Endodermal cell (in vitro differentiated cells): Measurements from ENCODE around the gene GFOD1. TPM values are rescaled to one million over a fixed set of nuclear protein-coding genes. Genes with fewer than 3 reads are reported as not detected.

Experiments
- DNase-seq: peaks from one replicate; pipeline ENCODE4 v3.0.0-alpha.2; 2017
- H3K27ac ChIP-seq: 2 replicates; pipeline ENCODE4 v1.5.1; 2013; ENCODE audit warnings: mild to moderate bottlenecking, low read depth, low read length, moderate library complexity
- H3K27me3 ChIP-seq: 2 replicates; pipeline ENCODE4 v1.6.1; 2013; ENCODE audit warnings: mild to moderate bottlenecking, low read length, moderate library complexity; ENCODE audit not compliant: insufficient read depth, control insufficient read depth, poor library complexity, severe bottlenecking
- H3K36me3 ChIP-seq: 2 replicates; pipeline ENCODE4 v1.7.0; 2013; ENCODE audit warnings: mild to moderate bottlenecking, low read length, moderate library complexity; ENCODE audit not compliant: control insufficient read depth, insufficient read depth
- H3K4me1 ChIP-seq: one replicate; pipeline ENCODE4 v1.7.0; 2013; ENCODE audit warnings: low read length; ENCODE audit not compliant: control insufficient read depth, insufficient read depth
- H3K4me3 ChIP-seq: 2 replicates; pipeline ENCODE4 v1.5.1; 2013; ENCODE audit warnings: mild to moderate bottlenecking, low read length, moderate library complexity
- H3K9ac ChIP-seq: 2 replicates; pipeline ENCODE4 v1.6.1; 2013; ENCODE audit warnings: mild to moderate bottlenecking, low read length, moderate library complexity; ENCODE audit not compliant: poor library complexity, severe bottlenecking; ENCODE audit errors: extremely low read depth
- H3K9me3 ChIP-seq: 2 replicates; pipeline ENCODE4 v1.6.1; 2013; ENCODE audit warnings: mild to moderate bottlenecking, low read length, moderate library complexity; ENCODE audit not compliant: control insufficient read depth
- H3K27ac Mint-ChIP-seq: 2 replicates; pipeline ENCODE4 v1.8.0; 2020; ENCODE audit warnings: mixed read lengths
- H3K27me3 Mint-ChIP-seq: 2 replicates; pipeline ENCODE4 v1.8.0; 2021; ENCODE audit warnings: mild to moderate bottlenecking, mixed read lengths; ENCODE audit not compliant: insufficient read depth
- H3K36me3 Mint-ChIP-seq: 2 replicates; pipeline ENCODE4 v1.8.0; 2020; ENCODE audit warnings: low read depth, mixed read lengths
- H3K4me1 Mint-ChIP-seq: 2 replicates; pipeline ENCODE4 v1.8.0; 2020; ENCODE audit warnings: mixed read lengths
- H3K4me3 Mint-ChIP-seq: 2 replicates; pipeline ENCODE4 v1.8.0; 2020; ENCODE audit warnings: mild to moderate bottlenecking, moderate library complexity, mixed read lengths
- H3K9me3 Mint-ChIP-seq: 2 replicates; pipeline ENCODE4 v1.8.0; 2020; ENCODE audit warnings: mild to moderate bottlenecking, mixed read lengths
- WGBS, 2 experiments: methylation state at CpG; one replicate each; pipeline versions ENCODE4 v1.1.5 to v1.1.7; 2013; ENCODE audit warnings: missing lambda C conversion rate in 2 of 2, mixed read lengths in 1 of 2; ENCODE audit not compliant: insufficient coverage in 1 of 2, insufficient read length in 1 of 2; 5-methylcytosine and 5-hydroxymethylcytosine counted together
- total RNA-seq, 2 donors: library from RNA; stranded (reverse); fragmentation: NEBNext Ultra II Directional in 1 of 2; extraction: Animal tissue kit (Norgen Biotek cat#: 25700) in 1 of 2; gene quantifications; 2 replicates in 1 of 2; 3 replicates in 1 of 2; pipeline ENCODE4 v1.2.1, GENCODE V29; 2021
- TF ChIP-seq, protein P1 (sequence below): fragments of 200-600 bp; sonication (generic); conservative IDR thresholded peaks from 2 replicates; pipeline ENCODE4 v1.5.0; 2021; ENCODE audit warnings: antibody characterized with exemption, mild to moderate bottlenecking

Gene GFOD1
- total RNA-seq, 2 donors from 2014 or later: 0.71 to 1.9 TPM

DNA sequence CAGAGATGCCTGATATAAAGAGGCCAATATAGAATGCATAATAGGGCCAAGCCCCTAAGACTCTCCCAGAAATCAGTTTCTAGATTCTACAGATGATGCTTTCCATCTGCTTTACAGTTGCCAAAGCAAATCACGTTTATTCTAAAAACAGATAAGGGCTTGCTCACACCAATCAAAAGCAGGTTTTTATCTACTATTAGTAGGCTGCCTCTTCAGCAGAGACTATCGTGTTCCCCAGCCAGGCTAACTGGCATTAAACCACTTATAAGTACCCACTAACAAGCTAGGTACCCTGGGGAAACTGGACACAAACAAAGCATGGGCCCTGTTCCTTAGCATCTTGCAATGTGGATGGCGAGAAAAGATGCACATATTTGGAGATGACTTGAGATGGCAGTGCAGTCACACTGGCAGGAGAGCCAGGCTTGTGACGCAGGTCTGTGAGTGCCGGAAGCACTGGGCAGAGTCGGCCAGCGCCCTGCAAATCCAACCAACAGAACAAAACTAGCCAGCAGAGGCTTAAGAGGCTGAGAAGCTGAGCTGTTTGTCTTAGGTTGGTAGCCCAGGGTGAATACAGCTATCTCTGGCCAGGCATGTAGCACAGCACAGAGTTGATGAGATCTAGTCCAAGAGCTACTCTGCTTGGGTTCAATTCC, 73.4 kb downstream of the GFOD1 start:
- peaks cover 31% of the 10 kb centered on the region for H3K4me1 Mint-ChIP-seq
- peaks cover 2% of the 10 kb centered on the region for H3K27me3 Mint-ChIP-seq
- H3K36me3 ChIP-seq: no peaks in the 10 kb centered on the region
- WGBS, 2 experiments: 75 to 100% methylated on average over 3 to 7 of the region's 7 CpGs
- H3K36me3 Mint-ChIP-seq: no peaks in the 10 kb centered on the region
- H3K4me3 Mint-ChIP-seq: no peak overlapping the region
- TF ChIP-seq, protein P1, sequence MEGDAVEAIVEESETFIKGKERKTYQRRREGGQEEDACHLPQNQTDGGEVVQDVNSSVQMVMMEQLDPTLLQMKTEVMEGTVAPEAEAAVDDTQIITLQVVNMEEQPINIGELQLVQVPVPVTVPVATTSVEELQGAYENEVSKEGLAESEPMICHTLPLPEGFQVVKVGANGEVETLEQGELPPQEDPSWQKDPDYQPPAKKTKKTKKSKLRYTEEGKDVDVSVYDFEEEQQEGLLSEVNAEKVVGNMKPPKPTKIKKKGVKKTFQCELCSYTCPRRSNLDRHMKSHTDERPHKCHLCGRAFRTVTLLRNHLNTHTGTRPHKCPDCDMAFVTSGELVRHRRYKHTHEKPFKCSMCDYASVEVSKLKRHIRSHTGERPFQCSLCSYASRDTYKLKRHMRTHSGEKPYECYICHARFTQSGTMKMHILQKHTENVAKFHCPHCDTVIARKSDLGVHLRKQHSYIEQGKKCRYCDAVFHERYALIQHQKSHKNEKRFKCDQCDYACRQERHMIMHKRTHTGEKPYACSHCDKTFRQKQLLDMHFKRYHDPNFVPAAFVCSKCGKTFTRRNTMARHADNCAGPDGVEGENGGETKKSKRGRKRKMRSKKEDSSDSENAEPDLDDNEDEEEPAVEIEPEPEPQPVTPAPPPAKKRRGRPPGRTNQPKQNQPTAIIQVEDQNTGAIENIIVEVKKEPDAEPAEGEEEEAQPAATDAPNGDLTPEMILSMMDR: no peak
- H3K9me3 ChIP-seq: no peaks in the 10 kb centered on the region
- H3K9me3 Mint-ChIP-seq: no peaks in the 10 kb centered on the region
- no peaks in the 10 kb centered on the region for H3K27me3 ChIP-seq
- H3K27ac Mint-ChIP-seq: no peak overlapping the region
- no peak overlapping the region for H3K9ac ChIP-seq
- H3K27ac ChIP-seq: no peak overlapping the region
- no peak overlapping the region for H3K4me3 ChIP-seq
- H3K4me1 ChIP-seq: peaks cover 3% of the 10 kb centered on the region
- no peak for DNase-seq

GRCh38 chr6:13413466-13413862, 73.9 kb downstream of the GFOD1 start:
- no peak for DNase-seq
- Mint-ChIP-seq H3K27me3 (peaks cover 2% of the 10 kb centered on the region), H3K27ac (no peak overlapping the region), H3K4me1 (peaks cover 31% of the 10 kb centered on the region), H3K9me3 (no peaks in the 10 kb centered on the region), H3K4me3 (no peak overlapping the region), H3K36me3 (no peaks in the 10 kb centered on the region)
- H3K4me3 ChIP-seq: no peak overlapping the region
- no peak overlapping the region for H3K9ac ChIP-seq
- no peaks in the 10 kb centered on the region for H3K9me3 ChIP-seq
- TF ChIP-seq, protein P1: no peak
- WGBS, 2 experiments: 86 to 90% methylated on average over 3 of the region's 3 CpGs
- H3K27ac ChIP-seq: no peak overlapping the region
- H3K4me1 ChIP-seq: peaks cover 3% of the 10 kb centered on the region
- no peaks in the 10 kb centered on the region for H3K27me3 ChIP-seq
- H3K36me3 ChIP-seq: no peaks in the 10 kb centered on the region

- TF ChIP-seq, protein P1: no peak
- H3K36me3 Mint-ChIP-seq: no peaks in the 10 kb centered on the region
- no peaks in the 10 kb centered on the region for H3K9me3 Mint-ChIP-seq
- H3K9ac ChIP-seq: no peak overlapping the region
- H3K4me1 Mint-ChIP-seq: peaks cover 28% of the 10 kb centered on the region
- peaks cover 2% of the 10 kb centered on the region for H3K27me3 Mint-ChIP-seq
- no peaks in the 10 kb centered on the region for H3K9me3 ChIP-seq
- H3K4me3 ChIP-seq: no peak overlapping the region
- H3K27ac Mint-ChIP-seq: no peak overlapping the region
- no peaks in the 10 kb centered on the region for H3K36me3 ChIP-seq
- no peak overlapping the region for H3K27ac ChIP-seq
- DNase-seq: no peak
- H3K27me3 ChIP-seq: no peaks in the 10 kb centered on the region
- WGBS, 2 experiments: 86 to 90% methylated on average over 8 to 9 of the region's 9 CpGs
- no peak overlapping the region for H3K4me3 Mint-ChIP-seq
- H3K4me1 ChIP-seq: peaks cover 3% of the 10 kb centered on the region
Measured at GRCh38 chr6:13412639-13413465, 74.5 kb downstream of the GFOD1 start.
